HCT116 (cell line): ENCODE measurements around the gene OR5K2. TPM values are rescaled to one million over a fixed set of nuclear protein-coding genes. Genes with fewer than 3 reads are reported as not detected.

Experiments
- ATAC-seq: fragments of 200-7000 bp; cut with Tn5 transposase; 2 replicates; pipeline ENCODE4 v1.9.1; 2020; ENCODE audit warnings: mild to moderate bottlenecking, moderate library complexity
- BruUV-seq: library from RNA; stranded (reverse); fragments of 400-500 nt; replicated peaks from 2 replicates; lab custom pipeline; 2021; lab: Mats Ljungman, UMichigan
- CTCF ChIA-PET: fragments of 300-600 bp; sonication (Branson Sonifier 250); formaldehyde crosslinking; loops from one replicate; lab custom pipeline; 2021; ENCODE audit warnings: antibody characterized with exemption; lab: Charles Lee
- POLR2A ChIA-PET: fragments of 300-600, 350-600 bp; sonication (Branson Sonifier 250); formaldehyde crosslinking; loops from one replicate; lab custom pipeline; 2021; ENCODE audit warnings: antibody characterized with exemption; lab: Charles Lee
- RAD21 ChIA-PET, 2 experiments: fragments of 300-600 bp; sonication (Branson Sonifier 250); formaldehyde crosslinking; loops; one replicate each; lab custom pipeline; 2023; ENCODE audit warnings: low total read pairs in 2 of 2; ENCODE audit not compliant: uncharacterized antibody in 2 of 2, unreplicated experiment in 2 of 2, low non-redundant PET in 1 of 2; lab: Charles Lee
- DNase-seq: peaks from one replicate; pipeline ENCODE4 v3.0.0-alpha.2; 2010; ENCODE audit warnings: low read depth, low spot score
- H2AFZ ChIP-seq: fragments of 200-600 bp; shearing (Covaris generic), sonication (generic); 2 replicates; pipeline ENCODE4 v1.6.1; 2017; ENCODE audit warnings: low read depth, mixed run types, mixed read lengths, antibody characterized with exemption, low read length; ENCODE audit not compliant: poor library complexity, severe bottlenecking
- H3K27ac ChIP-seq: 2 replicates; pipeline ENCODE4 v1.5.1; 2012; ENCODE audit warnings: low read depth, low read length
- H3K27me3 ChIP-seq: fragments of 200-600 bp; sonication (generic); 2 replicates; pipeline ENCODE4 v1.6.1; 2016; ENCODE audit warnings: mixed run types, low read length, mixed read lengths; ENCODE audit not compliant: insufficient read depth
- H3K36me3 ChIP-seq, 2 experiments: fragments of 200-500 bp in 1 of 2; fragments of 200-600 bp in 1 of 2; sonication (Bioruptor generic) in 1 of 2; sonication (generic) in 1 of 2; 2 replicates each; pipeline versions ENCODE4 v1.5.1 to v1.6.1; 2014 to 2016; ENCODE audit warnings: low read length in 2 of 2, inconsistent platforms in 1 of 2, mixed read lengths in 1 of 2, mixed run types in 1 of 2; ENCODE audit not compliant: insufficient read depth in 2 of 2, control insufficient read depth in 1 of 2
- H3K4me1 ChIP-seq, 2 experiments: fragments of 200-600 bp in 1 of 2; sonication (generic) in 1 of 2; 2 replicates each; pipeline versions ENCODE4 v1.5.1 to v1.6.1; 2012 to 2017; ENCODE audit warnings: low read length in 2 of 2, inconsistent platforms in 1 of 2, mild to moderate bottlenecking in 1 of 2, mixed read lengths in 1 of 2, mixed run types in 1 of 2, moderate library complexity in 1 of 2; ENCODE audit not compliant: insufficient read depth in 2 of 2, control insufficient read depth in 1 of 2
- H3K4me2 ChIP-seq: fragments of 200-600 bp; sonication (generic); 2 replicates; pipeline ENCODE4 v1.6.1; 2017; ENCODE audit warnings: mixed run types, low read length, mixed read lengths
- H3K4me3 ChIP-seq, 2 experiments: fragments of 200-600 bp in 1 of 2; sonication (generic) in 1 of 2; replicated peaks in 1 of 2; 2 replicates each; pipeline ENCODE4 v1.5.1; 2011 to 2016; ENCODE audit warnings: low read length in 2 of 2, control low read depth in 1 of 2, low read depth in 1 of 2, mild to moderate bottlenecking in 1 of 2, mixed read lengths in 1 of 2, mixed run types in 1 of 2
- H3K79me2 ChIP-seq: fragments of 200-600 bp; sonication (generic); 2 replicates; pipeline ENCODE4 v1.6.1; 2017; ENCODE audit warnings: mild to moderate bottlenecking, mixed run types, low read length, moderate library complexity, mixed read lengths; ENCODE audit not compliant: insufficient read depth
- H3K9ac ChIP-seq: fragments of 200-600 bp; sonication (generic); 2 replicates; pipeline ENCODE4 v1.6.1; 2016; ENCODE audit warnings: low read length, mixed read lengths
- H3K9me2 ChIP-seq: fragments of 200-600 bp; sonication (generic), shearing (Covaris generic); 2 replicates; pipeline ENCODE4 v1.6.1; 2017; ENCODE audit warnings: mixed run types, mild to moderate bottlenecking, moderate library complexity; ENCODE audit not compliant: insufficient read depth
- H3K9me3 ChIP-seq, 2 experiments: fragments of 200-500 bp in 1 of 2; fragments of 200-600 bp in 1 of 2; sonication (Bioruptor generic) in 1 of 2; sonication (generic) in 1 of 2; 2 replicates each; pipeline ENCODE4 v1.6.1; 2014 to 2017; ENCODE audit warnings: low read length in 2 of 2, mixed read lengths in 2 of 2, inconsistent platforms in 1 of 2, low read depth in 1 of 2, mild to moderate bottlenecking in 1 of 2, mixed run types in 1 of 2, moderate library complexity in 1 of 2; ENCODE audit not compliant: control insufficient read depth in 1 of 2, insufficient read depth in 1 of 2
- H4K20me1 ChIP-seq: fragments of 200-600 bp; sonication (generic), shearing (Covaris generic); 2 replicates; pipeline ENCODE4 v1.6.1; 2017; ENCODE audit warnings: mixed run types, mild to moderate bottlenecking, moderate library complexity; ENCODE audit not compliant: insufficient read depth
- EZH2 ChIP-seq: fragments of 200-600 bp; sonication (generic); IDR thresholded peaks from 2 replicates; pipeline ENCODE4 v1.6.1; 2017; ENCODE audit warnings: antibody characterized with exemption, mixed run types
- FOSL1 ChIP-seq: IDR thresholded peaks from 2 replicates; pipeline ENCODE4 v1.6.1; 2012; ENCODE audit warnings: low read depth
- POLR2A ChIP-seq: IDR thresholded peaks from 2 replicates; pipeline ENCODE4 v1.7.0; 2011; ENCODE audit warnings: borderline replicate concordance; ENCODE audit not compliant: insufficient read depth, insufficient read length; ENCODE audit errors: extremely low read depth
- intact Hi-C: fragments of 100-400 bp; cut with micrococcal nuclease; formaldehyde crosslinking; loops from 2 replicates; pipeline ENCODE4 v1.10.0; 2022
- total RNA-seq: library from RNA; stranded (reverse); gene quantifications from one replicate; pipeline ENCODE4 v1.2.1, GENCODE V29; 2021; ENCODE audit not compliant: unreplicated experiment
- TF ChIP-seq, protein P1 (sequence below), 3 experiments: fragments of 200-600 bp in 1 of 3; sonication (generic) in 1 of 3; IDR thresholded peaks in 2 of 3; conservative IDR thresholded peaks in 1 of 3; 2 replicates each; pipeline ENCODE4 v1.5.1; 2012 to 2017; ENCODE audit warnings: low read depth in 2 of 3, low read length in 2 of 3, antibody characterized with exemption in 1 of 3, borderline replicate concordance in 1 of 3, control low read depth in 1 of 3, mild to moderate bottlenecking in 1 of 3, mixed read lengths in 1 of 3, mixed run types in 1 of 3, moderate library complexity in 1 of 3; ENCODE audit not compliant: insufficient read depth in 1 of 3
- TF ChIP-seq, protein P2 (sequence below): IDR thresholded peaks from 2 replicates; pipeline ENCODE4 v1.6.1; 2012

Gene OR5K2
- total RNA-seq, 1 experiment from 2014 or later: not detected

DNA sequence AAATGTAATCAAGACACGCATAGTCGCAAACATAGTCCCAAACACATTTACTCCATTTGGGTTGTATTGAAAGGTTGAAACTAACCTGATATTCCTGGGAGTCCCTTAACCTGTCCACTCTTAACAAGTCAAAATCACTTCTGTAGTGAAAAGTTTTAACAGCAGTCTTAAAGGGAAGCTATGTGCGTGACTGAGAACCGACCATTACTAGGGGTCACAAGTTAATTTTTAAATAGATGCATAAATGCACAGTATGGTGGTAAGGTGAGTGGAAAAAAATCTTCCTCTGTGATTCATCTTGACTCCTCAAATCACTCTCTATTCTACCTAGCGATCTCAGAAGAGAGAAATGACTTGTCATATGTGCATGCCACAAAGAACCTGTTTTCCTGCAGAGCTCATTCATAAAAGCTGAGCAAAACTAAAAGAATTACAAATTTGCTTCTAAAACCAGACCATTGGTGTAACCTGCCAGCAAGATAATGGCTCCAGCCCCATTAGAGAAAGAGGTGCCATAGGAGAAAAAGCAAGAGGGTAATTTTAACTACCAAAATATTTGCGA is 39.1 kb downstream of the OR5K2 start (continued):
- TF ChIP-seq FOSL1 (peak; percentile 52), POLR2A (no peak)
- TF ChIP-seq, protein P1, sequence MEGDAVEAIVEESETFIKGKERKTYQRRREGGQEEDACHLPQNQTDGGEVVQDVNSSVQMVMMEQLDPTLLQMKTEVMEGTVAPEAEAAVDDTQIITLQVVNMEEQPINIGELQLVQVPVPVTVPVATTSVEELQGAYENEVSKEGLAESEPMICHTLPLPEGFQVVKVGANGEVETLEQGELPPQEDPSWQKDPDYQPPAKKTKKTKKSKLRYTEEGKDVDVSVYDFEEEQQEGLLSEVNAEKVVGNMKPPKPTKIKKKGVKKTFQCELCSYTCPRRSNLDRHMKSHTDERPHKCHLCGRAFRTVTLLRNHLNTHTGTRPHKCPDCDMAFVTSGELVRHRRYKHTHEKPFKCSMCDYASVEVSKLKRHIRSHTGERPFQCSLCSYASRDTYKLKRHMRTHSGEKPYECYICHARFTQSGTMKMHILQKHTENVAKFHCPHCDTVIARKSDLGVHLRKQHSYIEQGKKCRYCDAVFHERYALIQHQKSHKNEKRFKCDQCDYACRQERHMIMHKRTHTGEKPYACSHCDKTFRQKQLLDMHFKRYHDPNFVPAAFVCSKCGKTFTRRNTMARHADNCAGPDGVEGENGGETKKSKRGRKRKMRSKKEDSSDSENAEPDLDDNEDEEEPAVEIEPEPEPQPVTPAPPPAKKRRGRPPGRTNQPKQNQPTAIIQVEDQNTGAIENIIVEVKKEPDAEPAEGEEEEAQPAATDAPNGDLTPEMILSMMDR (IDR thresholded peaks at IDR 0.05 in 2 of 3, conservative IDR thresholded peaks at IDR 0.05 in 1 of 3; ENCODE audit: borderline replicate concordance in 1 of 3, insufficient read depth in 1 of 3, low read depth in 2 of 3, low read length in 2 of 3): no peak
- TF ChIP-seq, protein P2, sequence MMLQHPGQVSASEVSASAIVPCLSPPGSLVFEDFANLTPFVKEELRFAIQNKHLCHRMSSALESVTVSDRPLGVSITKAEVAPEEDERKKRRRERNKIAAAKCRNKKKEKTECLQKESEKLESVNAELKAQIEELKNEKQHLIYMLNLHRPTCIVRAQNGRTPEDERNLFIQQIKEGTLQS: no peak

GRCh38 chr3:98540346-98540745 is 42.9 kb downstream of the OR5K2 start:
- ATAC-seq: no peak
- POLR2A ChIA-PET: no interaction called here

More at GRCh38 chr3:98540346-98540745, 42.9 kb downstream of the OR5K2 start:
- ChIA-PET RAD21 (no interaction called here), CTCF (no interaction called here)
- H3K9ac ChIP-seq: peak overlapping the region; percentile 26
- intact Hi-C loops: no loop called here
- H3K4me2 ChIP-seq: peak overlapping the region; percentile 25; the same call in 1 of the 2 replicates
- no peak overlapping the region for H3K4me3 ChIP-seq
- no peaks in the 10 kb centered on the region for H3K27me3 ChIP-seq
- H3K27ac ChIP-seq: peak overlapping the region; percentile 91
- no peak overlapping the region for H2AFZ ChIP-seq
- no peak for TF ChIP-seq EZH2
- TF ChIP-seq, protein P2: 0 out of 2 replicates have a peak, but pooled peaks have one; percentile 14
- H3K4me1 ChIP-seq: peaks cover 80 to 95% of the 10 kb centered on the region in 2 experiments
- no peak for DNase-seq
- H3K9me3 ChIP-seq: no peaks in the 10 kb centered on the region
- no peaks in the 10 kb centered on the region for H3K9me2 ChIP-seq
- BruUV-seq: no TSS peak
- no peaks in the 10 kb centered on the region for H4K20me1 ChIP-seq
- no peaks in the 10 kb centered on the region for H3K36me3 ChIP-seq
- H3K79me2 ChIP-seq: peaks cover 64% of the 10 kb centered on the region
